NT2/D1 (cell line): ENCODE results near the gene CSNK2A1.

Source experiments
- YY1 ChIP-seq: IDR thresholded peaks from 2 replicates; pipeline ENCODE4 v1.6.1; 2011; ENCODE audit not compliant: insufficient read length, insufficient read depth
- ZNF274 ChIP-seq: IDR thresholded peaks from 2 replicates; pipeline ENCODE4 v1.6.1; 2011; ENCODE audit warnings: mild to moderate bottlenecking, low read depth, low read length

GRCh38 chr20:444862-445426, 98.6 kb downstream of the CSNK2A1 start:
- TF ChIP-seq ZNF274 (no peak), YY1 (no peak)
